Measurements from ENCODE around the gene AGPS.

AGPS gene

GRCh38 chr2:177393824-177394593, 1.4 kb downstream of the AGPS start:
- no peak for DNase-seq
- H3K27ac ChIP-seq = no peak overlapping the region
- peaks cover 12% of the 10 kb centered on the region for H3K36me3 ChIP-seq
- no peaks in the 10 kb centered on the region for H3K27me3 ChIP-seq (ENCODE audit: insufficient read depth, low read depth, severe bottlenecking)
- H3K9me3 ChIP-seq (ENCODE audit: severe bottlenecking) = no peaks in the 10 kb centered on the region
- TF ChIP-seq, protein P1, sequence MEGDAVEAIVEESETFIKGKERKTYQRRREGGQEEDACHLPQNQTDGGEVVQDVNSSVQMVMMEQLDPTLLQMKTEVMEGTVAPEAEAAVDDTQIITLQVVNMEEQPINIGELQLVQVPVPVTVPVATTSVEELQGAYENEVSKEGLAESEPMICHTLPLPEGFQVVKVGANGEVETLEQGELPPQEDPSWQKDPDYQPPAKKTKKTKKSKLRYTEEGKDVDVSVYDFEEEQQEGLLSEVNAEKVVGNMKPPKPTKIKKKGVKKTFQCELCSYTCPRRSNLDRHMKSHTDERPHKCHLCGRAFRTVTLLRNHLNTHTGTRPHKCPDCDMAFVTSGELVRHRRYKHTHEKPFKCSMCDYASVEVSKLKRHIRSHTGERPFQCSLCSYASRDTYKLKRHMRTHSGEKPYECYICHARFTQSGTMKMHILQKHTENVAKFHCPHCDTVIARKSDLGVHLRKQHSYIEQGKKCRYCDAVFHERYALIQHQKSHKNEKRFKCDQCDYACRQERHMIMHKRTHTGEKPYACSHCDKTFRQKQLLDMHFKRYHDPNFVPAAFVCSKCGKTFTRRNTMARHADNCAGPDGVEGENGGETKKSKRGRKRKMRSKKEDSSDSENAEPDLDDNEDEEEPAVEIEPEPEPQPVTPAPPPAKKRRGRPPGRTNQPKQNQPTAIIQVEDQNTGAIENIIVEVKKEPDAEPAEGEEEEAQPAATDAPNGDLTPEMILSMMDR (IDR thresholded peaks at IDR 0.05; ENCODE audit: low read depth, low read length) = no peak
- H3K4me3 ChIP-seq (ENCODE audit: low read depth, low read length) = peak overlapping the region; percentile 99

GRCh38 chr2:177394594-177394973, 2.0 kb downstream of the AGPS start:
- Histone ChIP-seq H3K27ac (no peak overlapping the region), H3K27me3 (ENCODE audit: insufficient read depth, low read depth, severe bottlenecking) (no peaks in the 10 kb centered on the region), H3K4me3 (ENCODE audit: low read depth, low read length) (no peak overlapping the region), H3K36me3 (peaks cover 12% of the 10 kb centered on the region), H3K9me3 (ENCODE audit: severe bottlenecking) (no peaks in the 10 kb centered on the region)
- TF ChIP-seq, protein P1 (IDR thresholded peaks at IDR 0.05; ENCODE audit: low read depth, low read length) = no peak
- DNase-seq = no peak

DNA sequence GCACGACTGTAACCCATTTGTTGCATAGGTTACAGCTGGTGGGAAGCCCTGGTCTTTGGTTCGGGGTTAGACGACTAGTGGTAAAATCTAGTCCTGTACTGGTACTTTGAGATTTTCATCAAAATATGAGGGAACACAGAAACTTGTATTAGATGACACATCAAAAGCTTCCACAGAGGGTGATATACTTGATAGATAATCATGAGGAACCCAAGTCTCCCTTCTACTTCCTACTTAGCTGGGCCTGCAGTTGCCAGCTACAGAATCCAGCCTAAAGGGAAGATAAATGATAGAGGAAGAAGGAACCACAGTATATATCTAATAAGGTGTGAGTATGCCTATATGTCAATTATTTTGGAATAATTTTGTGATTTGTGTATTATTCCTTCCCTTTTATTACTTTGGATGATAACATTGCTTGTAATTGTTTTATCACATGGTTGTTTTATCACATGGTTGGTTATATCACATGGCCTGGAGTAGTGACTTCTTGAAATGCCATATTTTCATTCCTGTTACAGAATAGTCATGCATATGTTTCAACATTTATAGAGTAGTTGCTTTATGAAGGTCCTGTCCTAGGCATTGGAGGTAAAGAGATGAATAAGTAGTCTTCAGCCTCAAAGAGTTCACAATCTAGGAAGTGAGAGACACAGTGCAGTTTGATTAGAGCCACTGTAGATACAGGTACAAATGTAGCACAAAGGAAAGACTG, 2.9 kb downstream of the AGPS start:
- no peak overlapping the region for H3K27ac ChIP-seq
- TF ChIP-seq, protein P1 (IDR thresholded peaks at IDR 0.05; ENCODE audit: low read depth, low read length) = no peak
- peaks cover 12% of the 10 kb centered on the region for H3K36me3 ChIP-seq
- no peak overlapping the region for H3K4me3 ChIP-seq (ENCODE audit: low read depth, low read length)
- no peak for DNase-seq
- H3K27me3 ChIP-seq (ENCODE audit: insufficient read depth, low read depth, severe bottlenecking) = no peaks in the 10 kb centered on the region
- H3K9me3 ChIP-seq (ENCODE audit: severe bottlenecking) = no peaks in the 10 kb centered on the region

- TF ChIP-seq, protein P1 (IDR thresholded peaks at IDR 0.05; ENCODE audit: low read depth, low read length) = no peak
- no peak for DNase-seq
- no peak overlapping the region for H3K27ac ChIP-seq
- no peaks in the 10 kb centered on the region for H3K27me3 ChIP-seq (ENCODE audit: insufficient read depth, low read depth, severe bottlenecking)
- no peak overlapping the region for H3K4me3 ChIP-seq (ENCODE audit: low read depth, low read length)
- no peaks in the 10 kb centered on the region for H3K9me3 ChIP-seq (ENCODE audit: severe bottlenecking)
- peaks cover 12% of the 10 kb centered on the region for H3K36me3 ChIP-seq
Observed at GRCh38 chr2:177396703-177397460, 4.3 kb downstream of the AGPS start.

- TF ChIP-seq, protein P1 (IDR thresholded peaks at IDR 0.05; ENCODE audit: low read depth, low read length) = no peak
- Histone ChIP-seq H3K9me3 (ENCODE audit: severe bottlenecking) (no peaks in the 10 kb centered on the region), H3K36me3 (peaks cover 11% of the 10 kb centered on the region), H3K4me3 (ENCODE audit: low read depth, low read length) (no peak overlapping the region), H3K27me3 (ENCODE audit: insufficient read depth, low read depth, severe bottlenecking) (no peaks in the 10 kb centered on the region), H3K27ac (no peak overlapping the region)
- no peak for DNase-seq
Observed at GRCh38 chr2:177397481-177398289, 5.1 kb downstream of the AGPS start.
